IPS DF 19.7 (cell line): ENCODE data around the gene CXCR4.
A peak's percentile ranks its signal among the peaks of the same experiment; 100 is the strongest.

Experiments
- DNase-seq: peaks from one replicate; pipeline ENCODE4 v3.0.0-alpha.2; 2013; ENCODE audit warnings: low read depth, low spot score

The CXCR4 gene

DNA sequence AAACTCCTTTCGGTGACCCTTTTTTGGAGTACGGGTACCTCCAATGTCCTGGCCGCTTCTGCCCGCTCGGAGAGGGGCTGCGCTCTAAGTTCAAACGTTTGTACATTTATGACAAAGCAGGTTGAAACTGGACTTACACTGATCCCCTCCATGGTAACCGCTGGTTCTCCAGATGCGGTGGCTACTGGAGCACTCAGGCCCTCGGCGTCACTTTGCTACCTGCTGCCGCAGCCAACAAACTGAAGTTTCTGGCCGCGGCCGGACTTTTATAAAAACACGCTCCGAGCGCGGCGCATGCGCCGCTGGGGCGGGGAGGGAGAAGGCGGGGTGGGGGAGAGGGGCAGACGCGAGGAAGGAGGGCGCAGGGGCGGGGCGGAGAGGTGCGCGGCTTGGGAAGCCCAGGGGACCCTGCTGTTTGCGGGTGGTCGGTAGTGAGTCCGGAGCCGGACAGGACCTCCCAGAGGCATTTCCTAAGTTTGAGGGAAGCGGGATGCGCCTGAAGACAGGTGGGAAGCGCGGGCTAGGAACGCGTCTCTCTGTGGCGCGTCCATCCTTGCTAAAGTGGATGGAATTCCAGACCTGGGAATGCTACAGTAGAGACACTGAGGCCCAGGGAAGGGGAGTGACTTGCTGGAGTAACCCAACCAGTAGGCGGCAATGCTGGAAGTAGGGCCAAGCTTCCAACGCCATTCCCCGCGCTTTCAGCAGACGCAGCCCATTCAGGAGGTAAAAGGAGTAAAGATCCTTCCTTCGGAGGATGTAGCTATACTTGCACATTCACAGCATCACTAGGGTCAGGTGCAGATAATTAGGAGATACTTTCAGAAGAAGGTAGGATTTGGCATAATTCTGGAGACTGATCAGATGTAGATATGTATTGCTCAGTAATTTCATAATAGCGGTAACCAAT, at the start of gene CXCR4:
TSS of gene CXCR4 (minus strand) at position 241 of the 910 bp plus-strand sequence. CDS start at position 152, 89 bp downstream.
- peak; percentile 78 for DNase-seq

DNA sequence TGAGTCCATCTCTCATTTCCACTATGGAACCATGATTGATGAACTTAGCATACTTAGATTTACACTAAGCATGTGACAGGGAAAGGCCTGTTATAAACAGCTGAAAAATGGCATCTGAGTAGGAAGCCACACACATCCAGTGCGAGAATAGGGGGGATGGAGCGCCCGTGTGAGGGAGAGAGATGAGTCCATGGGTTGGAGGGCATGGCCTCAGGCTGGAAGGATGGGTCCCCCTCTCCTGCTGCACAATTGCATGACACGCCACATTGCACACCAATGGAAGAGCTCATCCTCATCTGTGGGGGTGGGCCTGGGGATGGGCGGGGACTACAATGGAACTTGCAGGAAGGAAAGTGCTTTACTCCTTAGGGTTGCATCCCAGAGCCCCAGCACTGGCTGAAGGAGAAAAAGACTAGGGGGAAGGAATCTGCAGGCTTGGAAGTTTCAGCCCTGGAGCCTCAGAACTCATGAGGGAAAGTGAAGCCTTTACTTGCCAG, 46.4 kb upstream of the CXCR4 start:
- DNase-seq, result no peak

DNA sequence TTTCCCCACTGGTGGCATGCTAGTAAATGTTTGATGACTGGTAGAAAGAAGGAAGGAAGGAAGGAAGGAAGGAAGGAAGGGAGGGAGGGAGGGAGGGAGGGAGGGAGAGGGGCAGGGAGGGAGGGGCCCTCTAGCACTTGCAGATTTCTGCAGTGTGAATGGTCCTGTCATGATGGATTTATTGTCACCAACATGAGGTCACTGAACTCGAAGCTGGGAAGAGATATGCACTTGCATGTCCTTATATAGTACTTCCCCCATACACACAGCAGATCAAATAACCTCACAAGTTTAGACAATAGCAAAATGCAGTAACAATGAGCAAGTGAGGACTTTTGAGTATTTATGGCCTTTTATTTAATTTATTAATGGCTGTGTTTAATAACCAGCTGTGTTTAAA, 44.5 kb upstream of the CXCR4 start:
- DNase-seq, result no peak

DNA sequence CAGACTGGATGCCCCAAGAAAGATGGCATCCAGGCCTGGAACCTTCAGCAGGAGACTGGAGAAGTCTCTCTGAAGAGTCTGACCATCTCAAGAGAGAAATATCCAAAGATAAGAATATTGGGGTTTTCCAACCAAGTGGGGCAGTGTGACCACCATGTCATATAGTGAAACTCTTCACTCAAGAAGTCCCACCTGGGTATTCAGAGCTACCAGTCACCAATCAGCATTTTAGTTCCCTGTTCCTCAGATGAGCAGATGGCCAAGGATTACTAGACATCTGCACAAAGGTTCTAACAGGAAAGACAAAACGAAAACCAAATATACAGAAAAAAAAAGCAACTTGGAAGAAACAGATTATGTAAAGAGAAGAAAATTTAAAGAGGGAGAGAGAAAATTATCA, 38.5 kb upstream of the CXCR4 start:
- DNase-seq, result no peak

DNA sequence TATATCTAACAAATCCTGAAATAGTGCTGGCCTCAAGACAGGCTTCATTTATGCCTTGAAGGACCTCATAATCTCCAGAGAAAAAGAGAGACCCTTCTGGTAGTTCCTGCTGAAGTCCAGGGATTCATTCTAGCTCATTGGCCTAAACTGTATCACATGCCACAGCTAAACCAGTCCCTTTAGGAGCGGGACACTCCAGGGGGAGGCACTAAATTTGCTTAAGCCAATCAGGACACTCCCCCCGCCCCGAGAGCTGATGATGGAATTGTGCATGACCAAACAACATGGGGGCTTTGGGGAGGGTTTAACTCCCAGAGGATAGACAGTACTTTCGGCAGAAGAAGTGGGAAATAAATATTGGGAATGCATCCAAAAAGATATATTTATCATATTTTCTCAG, 36.4 kb upstream of the CXCR4 start:
- DNase-seq, result no peak

DNA sequence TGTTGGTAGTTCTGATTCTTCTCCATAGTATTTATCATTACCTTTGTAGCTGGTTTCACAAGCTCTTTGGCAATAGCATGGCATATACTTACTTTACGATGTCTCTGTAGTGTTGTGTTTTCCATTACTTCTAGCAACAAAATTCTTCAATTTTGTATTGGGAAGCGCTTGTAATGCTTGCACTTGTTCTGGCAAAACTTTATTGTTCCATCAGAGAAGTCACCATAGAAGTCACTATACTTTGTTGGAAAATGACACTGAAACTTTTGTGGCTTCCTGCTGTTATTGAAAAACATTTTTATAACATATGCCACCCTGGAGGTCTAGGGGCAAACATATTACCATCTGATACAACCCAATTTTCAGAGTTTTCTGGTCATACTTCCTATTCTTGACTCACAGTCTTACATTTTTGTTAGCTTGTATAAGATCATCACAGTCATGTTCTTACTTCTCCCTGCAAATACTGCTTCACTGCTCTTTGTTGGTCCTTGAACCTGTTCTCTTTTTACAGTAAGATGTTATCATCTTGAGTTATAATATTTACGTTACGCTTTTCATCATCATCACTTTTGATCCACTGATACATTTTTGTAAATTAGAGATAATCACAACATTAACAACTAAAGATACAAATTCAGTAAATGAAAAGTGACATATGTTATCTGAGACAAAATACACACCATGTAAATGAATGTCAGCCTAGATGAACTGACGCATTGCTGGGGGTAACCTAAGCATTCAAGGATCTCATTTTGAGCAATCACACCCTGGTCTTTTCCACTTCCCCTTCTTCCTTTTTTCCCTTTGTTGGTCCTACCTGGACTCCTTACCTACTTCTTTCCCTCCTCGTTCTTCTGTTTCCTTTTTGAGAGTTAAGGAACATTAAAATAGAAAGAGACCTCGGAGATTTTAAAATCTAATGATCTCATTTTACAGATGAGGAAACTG, 33.3 kb upstream of the CXCR4 start:
- no peak for DNase-seq

DNA sequence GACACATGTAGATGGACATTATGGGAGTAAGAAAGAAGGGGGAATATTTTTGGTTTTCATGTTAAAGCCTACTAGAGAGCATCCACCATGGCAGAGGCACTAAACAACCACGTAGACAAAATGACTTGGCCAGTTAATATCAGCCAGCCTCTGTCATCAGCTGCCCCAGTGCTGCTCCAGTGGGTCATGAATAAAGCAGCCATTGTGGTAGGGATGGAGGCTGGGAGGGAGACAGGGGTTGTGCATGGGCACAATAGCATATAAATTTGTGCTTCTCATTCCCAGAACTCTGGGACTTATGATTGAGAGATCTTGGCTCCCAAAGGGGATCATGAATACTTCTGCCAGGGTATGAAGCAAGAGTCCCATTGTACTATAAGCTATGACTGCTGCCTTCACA, 31.1 kb upstream of the CXCR4 start:
- DNase-seq, result no peak

DNA sequence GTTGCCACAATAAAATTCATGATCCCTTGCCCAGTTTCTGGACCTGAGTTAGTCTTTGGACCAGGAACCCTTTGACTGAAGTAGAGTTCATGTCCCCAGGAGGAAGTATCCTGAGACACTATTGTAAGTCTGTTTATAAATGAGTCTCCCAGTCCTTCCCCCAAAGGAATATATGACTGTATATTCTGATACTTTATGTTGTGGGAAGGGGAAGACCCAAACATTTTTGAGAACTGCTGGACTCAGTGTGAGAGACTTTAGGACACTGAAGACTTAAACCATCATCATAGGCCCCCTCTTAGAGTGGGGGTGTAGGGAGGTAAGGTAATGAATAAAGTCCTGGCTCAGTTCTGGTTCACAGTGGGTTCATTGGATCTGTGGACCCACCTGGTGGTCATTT, 28.6 kb upstream of the CXCR4 start:
- no peak for DNase-seq

DNA sequence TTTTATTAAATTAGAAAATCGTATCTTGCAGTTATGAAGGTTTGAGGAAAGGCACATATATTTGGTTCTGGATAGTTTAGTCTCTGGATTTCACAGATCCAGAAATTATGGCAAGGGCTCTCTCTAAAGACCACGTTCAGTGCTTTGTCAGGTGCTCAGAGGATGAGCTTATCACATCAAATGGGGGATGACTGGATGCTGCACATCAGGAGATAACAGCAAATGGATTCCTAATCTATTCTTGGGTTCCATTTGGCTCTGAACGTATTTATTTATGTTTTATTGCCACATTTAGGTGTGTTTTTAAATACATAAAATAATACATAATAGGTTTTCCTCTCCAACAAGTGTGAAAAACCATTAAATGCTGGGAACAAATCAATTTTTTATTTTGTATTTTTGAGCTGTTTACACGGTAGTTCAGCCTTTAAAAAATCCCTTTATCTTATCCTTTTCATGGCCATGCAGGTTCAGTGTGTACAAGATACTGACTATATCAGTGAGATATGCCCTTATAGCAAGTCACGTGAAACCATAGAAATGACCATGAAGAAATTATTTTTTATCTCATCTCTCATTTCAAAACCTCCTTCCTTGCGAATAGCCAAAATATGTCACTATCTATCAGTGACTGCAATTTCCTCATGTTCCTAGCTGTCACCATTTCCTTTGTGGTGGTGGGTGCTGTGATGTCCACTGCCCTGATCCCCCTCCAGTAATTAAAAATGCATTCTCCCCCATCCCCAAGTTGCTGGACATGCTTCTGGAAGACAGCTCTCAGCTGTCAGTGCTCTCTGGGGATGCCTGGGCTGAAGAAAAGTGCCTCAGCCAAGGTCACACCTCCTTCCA, 25.9 kb upstream of the CXCR4 start:
- no peak for DNase-seq

DNA sequence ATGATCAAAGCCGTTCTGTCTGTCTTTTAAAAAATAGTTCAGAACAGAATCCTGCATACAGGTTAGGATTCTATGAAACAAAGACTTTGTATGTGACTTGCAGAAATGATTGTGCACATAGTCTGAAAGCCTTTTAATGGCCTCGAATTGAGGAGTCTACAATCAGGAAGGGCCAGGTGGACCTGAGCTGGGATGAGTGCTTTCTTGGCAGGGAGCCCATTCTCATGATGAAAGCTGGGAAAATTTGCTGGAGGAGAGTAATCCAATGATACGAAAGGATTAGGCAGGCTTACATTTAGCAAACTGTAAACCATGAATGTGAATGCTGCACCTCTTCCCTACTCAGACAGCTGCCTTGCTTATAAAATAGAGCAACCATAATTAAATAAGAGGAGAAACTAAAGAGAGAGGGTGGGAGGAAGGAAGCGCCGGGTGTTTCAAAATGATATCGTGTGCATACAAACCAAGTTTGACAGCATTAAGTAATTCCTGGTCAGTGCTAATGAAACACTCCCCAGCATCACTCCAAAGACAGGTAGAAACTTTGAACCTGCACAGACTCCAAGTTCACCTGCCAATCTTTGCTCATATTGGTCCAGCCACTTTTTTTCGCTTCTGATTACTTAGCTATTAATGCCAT, 23.7 kb upstream of the CXCR4 start:
- no peak for DNase-seq

DNA sequence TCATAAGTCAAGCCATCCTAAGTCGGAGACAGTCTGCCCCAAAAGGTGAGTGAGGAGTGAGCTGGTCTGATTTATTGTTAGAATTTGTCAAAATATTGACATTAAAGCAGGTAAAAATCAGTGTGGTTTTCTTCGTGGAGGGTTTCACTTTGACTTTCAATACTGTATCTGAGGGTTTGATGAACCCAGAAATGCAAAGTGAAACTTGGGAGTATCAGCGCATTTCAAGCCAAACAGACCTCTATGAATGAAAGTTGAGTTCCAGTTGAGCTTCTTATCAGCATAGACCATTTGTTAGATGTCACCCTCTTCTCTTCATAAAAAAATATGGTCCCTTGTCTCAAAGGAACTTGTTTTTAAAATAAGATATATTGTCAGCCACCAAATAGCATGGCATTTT, 21.7 kb upstream of the CXCR4 start:
- DNase-seq, result no peak

DNA sequence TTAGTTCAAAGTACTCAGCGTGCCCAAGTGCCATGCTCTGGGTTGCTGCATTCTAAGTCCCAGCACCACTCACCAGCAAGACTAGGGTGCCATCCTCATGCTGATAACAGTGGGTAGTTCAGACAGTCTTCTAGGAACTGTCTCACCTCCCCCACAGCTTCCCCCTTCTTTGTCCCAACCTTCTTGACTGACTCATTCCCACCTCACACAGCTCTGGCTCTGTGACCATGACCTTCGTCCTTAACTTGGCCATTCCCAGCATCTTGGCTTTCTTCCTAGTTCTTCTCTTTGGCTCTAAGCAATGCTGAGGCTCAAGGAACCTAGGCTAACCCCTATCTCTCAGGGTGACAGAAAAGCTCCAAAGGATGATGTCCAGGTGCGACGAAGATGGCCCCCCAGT, 20.0 kb upstream of the CXCR4 start:
- DNase-seq, result no peak

DNA sequence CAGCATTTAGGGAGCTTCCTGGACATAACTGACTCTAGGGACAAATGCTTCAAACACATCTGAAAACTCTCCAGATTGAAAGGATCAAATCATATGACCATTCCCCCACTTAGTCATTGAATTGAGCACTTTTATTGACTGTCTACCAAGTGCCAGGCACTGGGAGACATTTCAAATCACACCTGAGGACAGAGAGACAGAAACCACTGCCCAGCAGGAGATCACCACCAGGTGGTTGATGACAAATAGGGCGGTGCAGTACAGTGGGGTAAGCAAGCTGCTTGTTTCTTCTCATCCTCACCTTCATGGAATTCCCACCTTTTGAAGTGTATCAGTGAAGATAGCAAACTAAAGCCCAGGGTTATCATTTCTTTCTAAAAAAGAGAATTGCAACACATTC, 19.0 kb upstream of the CXCR4 start:
- DNase-seq, result no peak

DNA sequence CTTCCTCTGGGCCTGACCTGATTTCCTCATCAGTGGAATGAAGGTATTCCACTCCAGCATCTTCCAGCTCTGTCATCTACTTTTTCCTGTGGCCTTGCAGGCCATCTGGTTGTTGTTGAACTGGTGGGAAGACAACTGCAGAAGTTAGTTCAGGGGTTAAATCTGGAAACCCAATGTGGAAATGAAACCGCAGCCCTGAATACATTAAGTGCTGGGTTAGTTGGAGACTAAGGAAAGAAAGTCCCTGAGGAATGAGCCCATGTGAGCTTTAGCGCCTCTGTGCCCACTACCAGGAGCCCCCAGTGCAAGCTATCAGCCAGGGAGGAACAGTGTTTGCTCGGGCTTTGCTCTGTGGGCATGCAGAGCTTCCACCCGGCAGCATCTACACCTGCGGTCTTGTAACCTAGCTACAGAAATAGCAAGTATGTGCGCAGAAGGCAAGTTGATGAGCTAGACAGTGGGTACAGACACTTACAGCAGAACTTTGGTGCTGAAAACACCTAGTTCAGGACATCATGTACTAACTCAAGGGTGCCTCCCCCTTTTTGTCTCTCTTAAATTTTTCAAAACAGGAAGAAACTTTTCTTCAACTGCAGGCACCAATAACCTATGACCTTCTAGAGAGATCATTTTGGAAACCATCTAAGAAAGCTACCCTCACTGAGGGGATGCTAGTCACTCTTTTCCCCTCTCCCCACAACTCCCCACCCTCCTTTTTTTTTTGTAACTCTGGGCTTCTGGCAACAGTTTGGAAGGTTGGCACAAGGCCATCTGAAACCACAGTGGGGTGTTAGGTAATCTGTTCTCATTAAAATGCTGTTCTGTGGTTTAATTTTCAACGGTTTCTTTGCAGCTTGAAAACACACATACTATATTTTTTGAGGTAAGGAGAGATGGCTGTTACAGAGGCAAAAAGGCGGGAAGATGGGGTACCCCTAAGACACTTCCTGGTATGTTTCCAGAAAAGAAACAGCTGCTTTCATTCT, 18.3 kb upstream of the CXCR4 start:
- no peak for DNase-seq

DNA sequence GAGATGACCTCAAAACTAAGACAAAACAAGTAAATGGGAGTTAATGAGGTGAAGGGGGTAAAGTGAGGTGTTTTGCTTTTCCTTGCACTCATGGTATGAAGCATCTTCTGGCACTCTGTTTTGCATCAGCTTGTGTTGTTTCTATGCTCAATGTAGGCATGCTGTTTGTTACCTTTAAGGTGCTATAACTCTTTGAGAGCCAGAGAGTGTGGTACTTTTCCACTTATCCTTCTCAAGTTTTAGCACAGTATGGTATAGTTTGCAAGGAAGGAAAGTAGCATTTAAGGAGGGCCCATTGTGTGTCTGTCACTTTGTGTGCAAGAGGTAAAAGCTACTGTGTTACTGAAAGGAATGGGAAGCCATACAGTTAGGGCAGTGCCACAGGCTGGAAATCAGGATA, 17.5 kb upstream of the CXCR4 start:
- DNase-seq, result no peak

DNA sequence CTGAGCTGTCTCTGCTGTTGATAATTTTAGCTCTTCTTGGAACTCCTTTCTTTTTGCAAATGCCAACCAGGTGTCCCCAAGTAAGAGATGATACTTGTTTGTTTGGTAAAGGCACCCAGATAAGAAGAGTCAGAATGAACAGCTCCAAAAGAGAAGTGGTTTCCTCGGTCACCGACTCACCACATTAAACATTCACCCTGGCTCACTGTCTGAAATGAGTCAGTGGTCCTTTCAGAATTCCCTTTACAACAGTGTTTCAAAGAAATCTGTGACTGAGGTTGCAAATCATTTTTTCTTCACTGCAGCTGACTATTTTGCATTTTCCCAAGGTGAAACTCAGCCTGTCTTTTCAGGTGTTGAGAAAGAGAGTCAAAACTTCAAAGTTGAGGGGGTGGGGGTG, 16.2 kb upstream of the CXCR4 start:
- DNase-seq, result no peak

DNA sequence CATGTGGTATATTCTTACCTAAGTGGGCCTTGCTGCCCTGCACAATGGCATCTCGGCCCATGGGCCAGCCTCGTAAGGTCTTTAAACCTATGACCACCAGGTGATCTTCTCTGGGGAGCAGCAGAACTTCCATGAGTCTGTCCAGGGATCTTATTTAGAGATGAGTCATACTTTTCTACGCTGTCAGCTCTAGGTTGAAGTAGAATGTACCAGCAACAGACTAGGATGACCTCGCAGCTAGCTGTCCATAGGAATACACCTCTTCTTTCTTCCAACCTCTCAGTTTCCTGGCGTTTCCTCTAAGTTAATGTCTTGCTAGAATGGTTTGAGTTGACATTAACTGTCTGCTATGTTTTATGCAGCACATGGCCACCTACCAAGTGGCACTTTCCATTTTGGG, 15.6 kb upstream of the CXCR4 start:
- DNase-seq, result no peak

DNA sequence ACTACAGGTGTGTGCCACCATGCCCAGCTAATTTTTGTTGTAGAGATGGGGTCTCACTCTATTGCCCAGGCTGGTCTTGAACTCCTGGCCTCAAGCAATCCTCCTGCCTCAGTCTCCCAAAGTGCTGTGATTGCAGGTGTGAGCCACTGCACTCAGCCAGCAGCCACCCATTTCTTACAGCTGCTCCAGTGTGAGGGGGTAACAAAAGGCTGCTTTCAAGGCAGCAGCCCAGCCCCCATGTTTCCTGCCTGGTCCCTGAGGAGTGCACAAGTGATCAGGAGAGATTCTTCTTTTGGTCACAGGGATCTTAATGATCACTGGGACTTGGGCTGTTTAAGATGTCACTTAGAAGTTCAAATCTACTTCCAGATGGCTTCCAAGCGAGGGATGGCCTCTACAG, 15.2 kb upstream of the CXCR4 start:
- no peak for DNase-seq

DNA sequence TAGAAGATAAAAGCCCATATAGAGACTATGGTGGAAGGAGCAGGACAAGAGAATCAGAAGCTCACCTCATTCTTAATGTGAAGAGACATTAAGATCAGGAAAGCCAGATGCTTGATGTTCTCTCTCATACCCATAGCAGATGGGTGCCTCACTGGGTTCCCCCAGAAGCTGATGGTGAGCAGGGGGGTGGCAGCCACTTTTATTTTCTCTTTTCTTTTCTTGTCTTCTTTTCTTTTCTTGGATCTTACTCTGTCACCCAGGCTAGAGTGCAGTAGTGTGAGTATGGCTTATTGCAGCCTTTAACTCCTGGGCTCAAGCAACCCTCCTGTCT, 14.8 kb upstream of the CXCR4 start:
- DNase-seq, result no peak
